Activated CD8-positive, alpha-beta memory T cell treated with anti-CD3 and anti-CD28 coated beads for 48 hours (primary cell): Measurements from ENCODE around the gene SLC48A1.

Source experiments
- DNase-seq, 3 experiments: peaks; one replicate each; pipeline ENCODE4 v3.0.0-alpha.2; 2020; ENCODE audit warnings: low read depth in 2 of 3, low spot score in 2 of 3

Gene SLC48A1

GRCh38 chr12:47822401-47822800, 49.4 kb downstream of the SLC48A1 start:
- no peak for DNase-seq

GRCh38 chr12:47822863-47823262, 49.8 kb downstream of the SLC48A1 start:
- DNase-seq: no peak

- DNase-seq: no peak
Observed at GRCh38 chr12:47823422-47824086, 50.5 kb downstream of the SLC48A1 start.

GRCh38 chr12:47824198-47824597, 51.2 kb downstream of the SLC48A1 start:
- DNase-seq: no peak

- DNase-seq: no peak
Observed at GRCh38 chr12:47824635-47825034, 51.6 kb downstream of the SLC48A1 start.

GRCh38 chr12:47825173-47825639, 52.2 kb downstream of the SLC48A1 start:
- no peak for DNase-seq

GRCh38 chr12:47828008-47828975, 55.3 kb downstream of the SLC48A1 start:
- DNase-seq: no peak

- no peak for DNase-seq
Observed at GRCh38 chr12:47828976-47829482, 56.0 kb downstream of the SLC48A1 start.

GRCh38 chr12:47829584-47829983, 56.5 kb downstream of the SLC48A1 start:
- DNase-seq: no peak
